Peyer's patch (tissue), 4 donors: ENCODE results near the gene FAAH2. TPM values are rescaled to one million over a fixed set of nuclear protein-coding genes. Genes with fewer than 3 reads are reported as not detected.

Experiments
- DNase-seq, 3 donors: peaks; one replicate each; pipeline ENCODE4 v3.0.0-alpha.2; 2017 to 2019
- H3K27ac ChIP-seq, 4 donors: fragments of 200-600 bp; sonication (generic); one replicate each; pipeline ENCODE4 v1.5.1; 2016 to 2019
- H3K27me3 ChIP-seq, 2 donors: fragments of 200-600 bp; sonication (generic); one replicate each; pipeline ENCODE4 v1.5.1; 2019
- H3K36me3 ChIP-seq, 3 donors: fragments of 200-600 bp; sonication (generic); one replicate each; pipeline ENCODE4 v1.5.1; 2016 to 2019
- H3K4me1 ChIP-seq, 4 donors: fragments of 200-600 bp; sonication (generic); one replicate each; pipeline ENCODE4 v1.5.1; 2016 to 2019
- H3K4me3 ChIP-seq, 4 donors: fragments of 200-600 bp; sonication (generic); 1 replicate in 3 of 4; 2 replicates in 1 of 4; pipeline ENCODE4 v1.5.1; 2016 to 2019; ENCODE audit warnings: mild to moderate bottlenecking in 1 of 4
- H3K9me3 ChIP-seq, 4 donors: fragments of 200-600 bp; sonication (generic); one replicate each; pipeline ENCODE4 v1.5.1; 2016 to 2019; ENCODE audit warnings: mild to moderate bottlenecking in 1 of 4
- POLR2A ChIP-seq, 2 donors: fragments of 450-650 bp; IDR thresholded peaks; one replicate each; pipeline ENCODE4 v1.5.1; 2017; ENCODE audit warnings: antibody characterized with exemption in 2 of 2, mild to moderate bottlenecking in 2 of 2, moderate library complexity in 2 of 2
- total RNA-seq, 4 donors: library from RNA; depleted of rRNA; stranded (reverse); fragments of >200 nt; gene quantifications; one replicate each; pipeline ENCODE4 v1.1.0, GENCODE V29; 2016
- TF ChIP-seq, protein P1 (sequence below), 6 experiments: fragments of 450-650 bp in 4 of 6; fragments of 200-600 bp in 2 of 6; sonication (generic) in 1 of 6; IDR thresholded peaks; one replicate each; pipeline ENCODE4 v1.5.1; 2017 to 2019; ENCODE audit warnings: antibody characterized with exemption in 6 of 6, mild to moderate bottlenecking in 3 of 6, moderate library complexity in 1 of 6

The FAAH2 gene, protein sequence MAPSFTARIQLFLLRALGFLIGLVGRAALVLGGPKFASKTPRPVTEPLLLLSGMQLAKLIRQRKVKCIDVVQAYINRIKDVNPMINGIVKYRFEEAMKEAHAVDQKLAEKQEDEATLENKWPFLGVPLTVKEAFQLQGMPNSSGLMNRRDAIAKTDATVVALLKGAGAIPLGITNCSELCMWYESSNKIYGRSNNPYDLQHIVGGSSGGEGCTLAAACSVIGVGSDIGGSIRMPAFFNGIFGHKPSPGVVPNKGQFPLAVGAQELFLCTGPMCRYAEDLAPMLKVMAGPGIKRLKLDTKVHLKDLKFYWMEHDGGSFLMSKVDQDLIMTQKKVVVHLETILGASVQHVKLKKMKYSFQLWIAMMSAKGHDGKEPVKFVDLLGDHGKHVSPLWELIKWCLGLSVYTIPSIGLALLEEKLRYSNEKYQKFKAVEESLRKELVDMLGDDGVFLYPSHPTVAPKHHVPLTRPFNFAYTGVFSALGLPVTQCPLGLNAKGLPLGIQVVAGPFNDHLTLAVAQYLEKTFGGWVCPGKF
- 10 to 100 TPM in 3 of 4 donors, 1 to 10 TPM in 1; 7.2 to 21.5 (median 16.4) TPM for total RNA-seq

DNA sequence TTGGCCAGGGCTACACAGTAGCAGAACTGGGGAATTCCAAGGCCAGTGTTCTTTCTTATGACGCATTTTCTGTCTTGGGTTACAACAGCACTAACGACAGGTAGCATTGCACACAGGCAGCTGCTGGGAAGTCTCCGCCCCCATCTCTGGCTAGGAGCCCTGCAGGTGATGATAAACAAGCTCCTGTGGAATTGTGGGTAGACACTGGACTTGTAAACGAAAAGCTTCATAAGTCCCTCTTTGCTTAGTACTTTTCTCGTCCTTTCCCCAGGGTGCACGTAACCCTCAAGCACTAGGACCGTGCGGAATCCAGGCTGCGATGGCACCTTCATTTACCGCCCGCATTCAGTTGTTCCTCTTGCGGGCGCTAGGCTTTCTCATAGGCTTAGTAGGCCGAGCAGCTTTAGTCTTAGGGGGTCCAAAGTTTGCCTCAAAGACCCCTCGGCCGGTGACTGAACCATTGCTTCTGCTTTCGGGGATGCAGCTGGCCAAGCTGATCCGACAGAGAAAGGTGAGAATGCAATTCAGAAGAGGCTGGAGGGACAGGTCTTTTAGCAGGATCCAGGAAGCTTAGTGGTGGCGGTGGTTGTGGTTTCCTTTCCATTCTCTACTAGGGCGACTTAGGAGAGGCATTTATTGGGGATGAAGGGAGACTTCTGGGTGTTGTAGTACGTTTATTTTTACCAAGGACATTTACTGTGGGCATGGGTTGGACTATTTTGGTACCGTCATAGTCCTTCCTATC is at the start of gene FAAH2:
FAAH2 (plus strand) TSS at position 200 of the 745 bp plus-strand sequence; CDS start at position 320, 120 bp downstream.
- peak; percentile 59 to 81 (median 65) for DNase-seq
- TF ChIP-seq, protein P1, sequence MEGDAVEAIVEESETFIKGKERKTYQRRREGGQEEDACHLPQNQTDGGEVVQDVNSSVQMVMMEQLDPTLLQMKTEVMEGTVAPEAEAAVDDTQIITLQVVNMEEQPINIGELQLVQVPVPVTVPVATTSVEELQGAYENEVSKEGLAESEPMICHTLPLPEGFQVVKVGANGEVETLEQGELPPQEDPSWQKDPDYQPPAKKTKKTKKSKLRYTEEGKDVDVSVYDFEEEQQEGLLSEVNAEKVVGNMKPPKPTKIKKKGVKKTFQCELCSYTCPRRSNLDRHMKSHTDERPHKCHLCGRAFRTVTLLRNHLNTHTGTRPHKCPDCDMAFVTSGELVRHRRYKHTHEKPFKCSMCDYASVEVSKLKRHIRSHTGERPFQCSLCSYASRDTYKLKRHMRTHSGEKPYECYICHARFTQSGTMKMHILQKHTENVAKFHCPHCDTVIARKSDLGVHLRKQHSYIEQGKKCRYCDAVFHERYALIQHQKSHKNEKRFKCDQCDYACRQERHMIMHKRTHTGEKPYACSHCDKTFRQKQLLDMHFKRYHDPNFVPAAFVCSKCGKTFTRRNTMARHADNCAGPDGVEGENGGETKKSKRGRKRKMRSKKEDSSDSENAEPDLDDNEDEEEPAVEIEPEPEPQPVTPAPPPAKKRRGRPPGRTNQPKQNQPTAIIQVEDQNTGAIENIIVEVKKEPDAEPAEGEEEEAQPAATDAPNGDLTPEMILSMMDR (IDR thresholded peaks at IDR 0.05) = peak in 3 of 6 experiments; percentile 15 to 26 (median 18)
- peak in 1 of 2 donors; percentile 39 for TF ChIP-seq POLR2A (IDR thresholded peaks at IDR 0.05)
- H3K27ac ChIP-seq = peak within 1 kb of the TSS; percentile 49 to 77 (median 60)
- H3K36me3 ChIP-seq = no peaks in the 10 kb centered on the region
- no peaks in the 10 kb centered on the region for H3K27me3 ChIP-seq
- peak within 1 kb of the TSS; percentile 35 to 59 (median 44) for H3K4me3 ChIP-seq
- H3K9me3 ChIP-seq = no peaks in the 10 kb centered on the region
- H3K4me1 ChIP-seq = no peaks in the 10 kb centered on the region

DNA sequence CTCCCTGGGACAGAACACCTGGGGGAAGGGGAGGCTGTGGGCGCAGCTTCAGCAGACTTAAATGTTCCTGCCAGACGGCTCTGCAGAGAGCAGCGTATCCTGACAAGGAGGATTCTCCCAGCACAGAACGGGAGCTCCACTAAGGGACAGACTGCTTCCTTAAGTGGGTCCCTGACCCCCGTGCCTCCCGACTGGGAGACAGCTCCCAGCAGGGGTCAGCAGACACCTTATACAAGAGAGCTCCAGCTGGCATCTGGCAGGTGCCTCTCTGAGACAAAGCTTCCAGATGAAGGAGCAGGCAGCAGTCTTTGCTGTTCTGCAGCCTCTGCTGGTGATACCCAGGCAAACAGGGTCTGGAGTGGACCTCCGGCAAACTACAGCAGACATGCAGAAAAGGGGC is 44.5 kb upstream of the FAAH2 start:
- no peaks in the 10 kb centered on the region for H3K36me3 ChIP-seq
- H3K4me1 ChIP-seq = no peaks in the 10 kb centered on the region
- no peaks in the 10 kb centered on the region for H3K27me3 ChIP-seq
- no peak overlapping the region for H3K27ac ChIP-seq
- no peak for DNase-seq
- TF ChIP-seq, protein P1 (IDR thresholded peaks at IDR 0.05) = no peak
- TF ChIP-seq POLR2A (IDR thresholded peaks at IDR 0.05) = no peak
- H3K4me3 ChIP-seq = no peak overlapping the region
- H3K9me3 ChIP-seq = no peaks in the 10 kb centered on the region

DNA sequence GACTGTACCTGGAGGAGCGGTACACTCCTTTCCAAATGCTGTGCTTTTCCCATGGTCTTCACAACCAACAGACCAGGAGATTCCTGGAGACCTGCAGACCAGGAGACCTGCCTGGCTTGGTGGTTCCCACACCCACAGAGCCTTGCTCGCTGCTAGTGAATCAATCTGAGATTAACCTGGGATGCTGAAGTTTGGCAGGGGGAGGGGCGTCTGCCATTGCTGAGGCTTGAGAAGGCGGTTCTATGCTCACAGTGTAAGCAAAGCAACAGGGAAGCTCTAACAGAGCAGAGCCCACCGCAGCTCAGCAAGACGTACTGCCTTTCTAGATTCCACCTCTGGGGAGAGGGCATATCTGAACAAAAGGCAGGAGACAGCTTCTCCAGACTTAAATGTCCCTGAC is 34.5 kb upstream of the FAAH2 start:
- H3K4me3 ChIP-seq = no peak overlapping the region
- H3K27ac ChIP-seq = no peak overlapping the region
- H3K9me3 ChIP-seq = no peaks in the 10 kb centered on the region
- TF ChIP-seq POLR2A (IDR thresholded peaks at IDR 0.05) = no peak
- TF ChIP-seq, protein P1 (IDR thresholded peaks at IDR 0.05) = no peak
- no peak for DNase-seq
- no peaks in the 10 kb centered on the region for H3K27me3 ChIP-seq
- no peaks in the 10 kb centered on the region for H3K4me1 ChIP-seq
- H3K36me3 ChIP-seq = no peaks in the 10 kb centered on the region

DNA sequence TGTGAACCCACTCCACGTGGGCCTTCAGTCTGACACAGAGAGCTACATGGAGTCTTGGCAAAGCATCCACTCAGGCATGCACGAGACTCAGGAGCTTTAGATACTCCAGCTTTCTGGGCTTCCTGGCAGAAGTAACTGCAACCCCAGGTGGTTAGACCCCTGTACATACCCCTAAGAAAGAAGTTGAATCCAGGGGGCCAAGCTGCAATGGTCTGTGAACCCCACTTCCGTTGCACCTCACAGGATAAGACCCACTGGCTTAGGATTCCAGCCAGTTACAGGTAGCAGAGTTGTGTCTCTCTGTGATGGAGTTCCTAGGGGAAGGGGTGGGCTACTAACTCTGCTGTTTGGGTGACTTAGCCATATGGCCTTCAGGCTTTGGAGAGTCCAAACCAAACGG is 21.4 kb upstream of the FAAH2 start:
- Histone ChIP-seq H3K4me3 (no peak overlapping the region), H3K4me1 (no peaks in the 10 kb centered on the region), H3K27ac (no peak overlapping the region), H3K36me3 (no peaks in the 10 kb centered on the region), H3K9me3 (no peaks in the 10 kb centered on the region), H3K27me3 (no peaks in the 10 kb centered on the region)
- TF ChIP-seq POLR2A (IDR thresholded peaks at IDR 0.05) = no peak
- TF ChIP-seq, protein P1 (IDR thresholded peaks at IDR 0.05) = no peak
- DNase-seq = no peak

DNA sequence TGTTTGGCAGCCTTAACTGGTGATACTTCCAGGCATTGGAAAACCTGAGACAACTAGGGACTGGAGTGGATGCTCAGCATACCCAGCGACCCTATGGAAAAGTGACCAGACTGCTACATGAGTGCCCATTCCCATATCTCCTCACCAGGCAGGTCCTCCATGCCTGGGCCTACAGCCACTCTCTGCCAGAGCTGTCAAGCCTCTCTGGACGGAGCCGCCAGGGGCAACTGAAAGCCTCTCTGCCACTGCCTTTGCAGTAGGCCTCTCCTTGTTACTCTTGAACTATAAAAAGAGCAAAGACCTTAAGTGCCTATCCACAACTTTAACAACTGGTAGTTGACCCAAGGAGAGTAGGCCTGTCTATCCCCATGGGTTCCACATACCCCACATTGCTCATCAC is 20.2 kb upstream of the FAAH2 start:
- no peaks in the 10 kb centered on the region for H3K36me3 ChIP-seq
- H3K4me3 ChIP-seq = no peak overlapping the region
- H3K9me3 ChIP-seq = no peaks in the 10 kb centered on the region
- no peak for DNase-seq
- no peak overlapping the region for H3K27ac ChIP-seq
- H3K27me3 ChIP-seq = no peaks in the 10 kb centered on the region
- TF ChIP-seq, protein P1 (IDR thresholded peaks at IDR 0.05) = no peak
- TF ChIP-seq POLR2A (IDR thresholded peaks at IDR 0.05) = no peak
- no peaks in the 10 kb centered on the region for H3K4me1 ChIP-seq
